ENCODE results near the gene ARPC5.

ARPC5 gene

DNA sequence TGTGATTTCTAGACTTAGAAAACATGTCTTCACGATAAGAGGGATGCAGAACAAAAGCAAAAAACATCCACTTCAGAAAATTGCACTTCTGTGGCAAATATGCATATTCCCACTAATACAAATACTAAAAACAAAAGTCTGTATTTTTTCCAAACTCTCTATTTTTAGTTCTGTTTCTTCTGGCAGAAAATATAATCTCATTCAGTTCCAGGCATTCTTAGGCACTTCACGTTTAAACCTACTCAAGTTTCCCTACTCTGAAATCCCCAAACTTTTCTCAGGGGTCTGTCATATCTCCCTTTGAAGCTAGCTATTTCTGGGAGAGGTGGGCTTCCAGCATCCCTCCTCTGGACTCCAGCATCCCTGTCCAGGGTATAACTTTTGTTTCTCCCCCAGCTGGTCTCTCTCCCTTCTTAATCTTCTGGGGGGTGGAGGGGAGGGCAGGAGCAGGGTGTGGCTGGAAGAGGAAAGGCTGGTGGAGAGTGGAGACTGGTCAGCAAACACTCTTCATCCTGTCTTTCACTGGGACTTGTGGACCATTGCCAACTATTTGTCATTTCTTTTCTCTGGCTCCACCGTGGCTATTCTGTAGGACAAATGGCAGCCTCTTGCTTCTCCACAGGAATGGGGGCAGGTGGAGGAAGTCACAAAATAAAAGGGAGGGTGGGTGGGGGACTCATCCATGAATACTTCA, 25.7 kb downstream of the ARPC5 start:
- DNase-seq (ENCODE audit: low read depth) = no peak
- no peak overlapping the region for H3K4me3 ChIP-seq (ENCODE audit: low read length)
- TF ChIP-seq, protein P1, sequence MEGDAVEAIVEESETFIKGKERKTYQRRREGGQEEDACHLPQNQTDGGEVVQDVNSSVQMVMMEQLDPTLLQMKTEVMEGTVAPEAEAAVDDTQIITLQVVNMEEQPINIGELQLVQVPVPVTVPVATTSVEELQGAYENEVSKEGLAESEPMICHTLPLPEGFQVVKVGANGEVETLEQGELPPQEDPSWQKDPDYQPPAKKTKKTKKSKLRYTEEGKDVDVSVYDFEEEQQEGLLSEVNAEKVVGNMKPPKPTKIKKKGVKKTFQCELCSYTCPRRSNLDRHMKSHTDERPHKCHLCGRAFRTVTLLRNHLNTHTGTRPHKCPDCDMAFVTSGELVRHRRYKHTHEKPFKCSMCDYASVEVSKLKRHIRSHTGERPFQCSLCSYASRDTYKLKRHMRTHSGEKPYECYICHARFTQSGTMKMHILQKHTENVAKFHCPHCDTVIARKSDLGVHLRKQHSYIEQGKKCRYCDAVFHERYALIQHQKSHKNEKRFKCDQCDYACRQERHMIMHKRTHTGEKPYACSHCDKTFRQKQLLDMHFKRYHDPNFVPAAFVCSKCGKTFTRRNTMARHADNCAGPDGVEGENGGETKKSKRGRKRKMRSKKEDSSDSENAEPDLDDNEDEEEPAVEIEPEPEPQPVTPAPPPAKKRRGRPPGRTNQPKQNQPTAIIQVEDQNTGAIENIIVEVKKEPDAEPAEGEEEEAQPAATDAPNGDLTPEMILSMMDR (conservative IDR thresholded peaks at IDR 0.05; ENCODE audit: low read depth, low read length) = no peak

DNA sequence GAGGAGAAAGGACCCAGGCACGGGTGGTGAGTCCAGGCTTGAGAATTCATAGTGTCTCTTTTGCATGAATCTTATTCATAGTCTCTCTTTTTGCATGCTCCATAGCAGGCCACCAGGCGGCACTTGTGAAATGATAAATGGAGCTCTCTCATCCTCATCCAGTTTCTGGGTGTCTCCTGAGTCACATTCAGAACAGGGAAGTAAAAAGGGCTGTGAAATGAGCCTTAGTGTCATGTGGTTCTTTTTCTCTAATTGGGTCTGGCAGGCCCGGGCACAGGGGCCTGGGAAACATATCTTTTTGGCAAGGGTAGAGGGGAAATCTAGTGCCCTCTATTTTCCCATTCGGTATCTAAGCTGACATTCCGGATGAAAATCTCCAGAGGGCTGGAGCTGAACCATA, 26.3 kb downstream of the ARPC5 start:
- no peak overlapping the region for H3K4me3 ChIP-seq (ENCODE audit: low read length)
- TF ChIP-seq, protein P1 (conservative IDR thresholded peaks at IDR 0.05; ENCODE audit: low read depth, low read length) = peak; percentile 44
- DNase-seq (ENCODE audit: low read depth) = no peak

DNA sequence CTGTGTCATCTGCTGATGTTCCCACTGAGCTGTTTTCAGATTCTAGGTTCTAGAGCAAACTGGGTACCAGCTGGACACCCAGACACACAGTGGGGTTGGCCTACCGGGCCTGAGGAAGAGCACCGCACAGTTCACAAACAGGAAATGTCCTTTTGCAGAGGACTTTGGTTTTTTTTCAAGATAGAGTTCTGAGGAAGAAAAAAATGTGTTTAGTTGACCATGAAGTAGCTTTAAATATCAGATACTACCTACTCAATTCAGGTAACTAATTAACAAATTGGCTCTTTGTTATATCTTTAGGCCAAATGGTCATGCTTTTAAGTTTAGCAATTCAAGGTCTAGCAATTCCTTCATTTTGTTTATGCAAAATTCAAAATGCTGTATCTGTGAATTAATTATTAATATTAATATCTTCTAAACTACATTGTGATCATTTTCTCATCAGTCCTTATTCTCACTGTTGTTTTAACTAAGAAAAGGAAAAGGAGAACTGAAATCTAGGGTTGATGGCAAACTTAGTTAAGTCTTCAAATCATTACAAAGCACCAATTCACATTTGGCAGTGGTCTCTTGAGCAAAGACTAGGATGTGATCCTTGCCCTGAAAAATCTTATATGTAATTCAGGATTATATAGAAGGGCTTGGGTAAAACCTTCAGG, 28.1 kb downstream of the ARPC5 start:
- TF ChIP-seq, protein P1 (conservative IDR thresholded peaks at IDR 0.05; ENCODE audit: low read depth, low read length) = no peak
- H3K4me3 ChIP-seq (ENCODE audit: low read length) = no peak overlapping the region
- DNase-seq (ENCODE audit: low read depth) = no peak

DNA sequence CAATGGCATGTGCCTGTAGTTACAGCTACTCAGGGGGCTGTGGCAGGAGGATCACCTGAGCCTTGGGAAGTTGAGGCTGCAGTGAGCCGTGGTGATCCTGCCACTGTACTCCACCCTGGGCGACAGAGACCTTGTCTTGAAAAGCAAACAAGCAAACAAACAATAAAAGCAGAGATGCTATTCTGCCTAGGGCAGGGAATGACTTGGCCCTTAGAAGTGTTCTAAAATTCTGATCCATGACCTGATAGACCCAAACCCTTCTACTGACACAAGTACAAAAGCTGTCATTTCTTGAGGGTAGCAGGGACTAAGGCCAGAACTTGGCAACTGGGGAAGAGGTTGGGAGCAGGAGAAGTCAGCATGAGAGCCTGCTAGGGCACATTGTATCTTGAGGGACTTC, 29.7 kb downstream of the ARPC5 start:
- no peak for DNase-seq (ENCODE audit: low read depth)
- TF ChIP-seq, protein P1 (conservative IDR thresholded peaks at IDR 0.05; ENCODE audit: low read depth, low read length) = no peak
- H3K4me3 ChIP-seq (ENCODE audit: low read length) = no peak overlapping the region

DNA sequence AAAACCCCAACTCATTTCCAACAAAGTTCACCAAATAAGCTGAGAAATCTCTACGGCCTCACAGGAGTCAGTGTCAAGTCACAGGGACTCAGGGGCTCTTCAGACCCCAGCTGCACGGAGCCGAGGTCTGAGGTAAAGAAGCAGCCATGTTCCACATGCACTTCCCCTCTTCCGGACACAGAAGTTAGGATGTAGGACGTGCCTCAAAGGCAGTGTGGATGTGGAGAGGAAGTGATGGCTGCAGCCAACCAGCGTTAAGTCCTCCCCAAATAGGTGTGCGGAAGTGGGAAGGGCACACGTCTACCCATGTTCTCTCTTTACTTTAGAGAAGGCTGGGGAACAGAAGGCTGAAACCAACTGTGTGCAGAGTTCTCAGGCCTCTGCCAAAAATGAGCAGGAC, 30.8 kb downstream of the ARPC5 start:
- H3K4me3 ChIP-seq (ENCODE audit: low read length) = no peak overlapping the region
- DNase-seq (ENCODE audit: low read depth) = no peak
- TF ChIP-seq, protein P1 (conservative IDR thresholded peaks at IDR 0.05; ENCODE audit: low read depth, low read length) = no peak

DNA sequence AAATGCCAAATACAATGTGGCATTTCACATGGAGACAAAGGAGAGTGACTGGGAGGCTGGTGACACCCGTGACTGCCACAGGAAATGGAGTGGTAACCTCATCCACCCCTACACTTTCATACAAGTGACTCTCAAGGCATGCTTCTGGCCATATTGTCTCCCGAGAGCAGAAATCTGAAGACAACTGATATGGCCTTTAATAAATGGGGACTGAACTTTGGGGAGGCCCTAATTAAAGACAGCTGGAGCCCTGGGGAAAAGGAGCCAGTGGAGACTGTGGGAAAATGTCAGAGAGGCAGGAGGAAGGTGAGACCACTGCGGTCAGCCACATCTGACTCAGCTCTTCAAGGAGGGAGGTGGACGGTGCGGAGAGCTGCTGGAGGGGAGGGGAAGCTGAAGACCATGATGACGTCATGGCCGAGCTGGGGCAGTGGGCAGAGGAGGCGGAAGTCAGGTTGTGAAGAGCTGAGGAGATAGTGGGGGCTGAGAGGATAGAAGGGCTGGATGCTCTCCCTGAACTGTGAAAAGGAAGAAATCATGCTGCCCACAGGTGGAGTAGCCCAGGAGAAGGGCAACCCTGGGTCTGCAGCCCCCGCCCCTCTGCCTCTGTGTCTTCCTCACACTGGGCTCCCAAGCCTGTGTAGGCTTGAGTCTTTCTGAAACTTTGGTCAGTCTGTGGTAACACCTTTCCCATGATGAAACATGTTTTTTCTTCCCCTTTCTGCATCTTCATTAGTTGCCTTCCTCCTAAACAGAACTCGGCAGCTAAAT, 31.4 kb downstream of the ARPC5 start:
- TF ChIP-seq, protein P1 (conservative IDR thresholded peaks at IDR 0.05; ENCODE audit: low read depth, low read length) = no peak
- DNase-seq (ENCODE audit: low read depth) = no peak
- H3K4me3 ChIP-seq (ENCODE audit: low read length) = no peak overlapping the region
